ENCODE measurements around the gene PLCH1.
A peak's percentile ranks its signal among the peaks of the same experiment; 100 is the strongest.

PLCH1 gene

DNA sequence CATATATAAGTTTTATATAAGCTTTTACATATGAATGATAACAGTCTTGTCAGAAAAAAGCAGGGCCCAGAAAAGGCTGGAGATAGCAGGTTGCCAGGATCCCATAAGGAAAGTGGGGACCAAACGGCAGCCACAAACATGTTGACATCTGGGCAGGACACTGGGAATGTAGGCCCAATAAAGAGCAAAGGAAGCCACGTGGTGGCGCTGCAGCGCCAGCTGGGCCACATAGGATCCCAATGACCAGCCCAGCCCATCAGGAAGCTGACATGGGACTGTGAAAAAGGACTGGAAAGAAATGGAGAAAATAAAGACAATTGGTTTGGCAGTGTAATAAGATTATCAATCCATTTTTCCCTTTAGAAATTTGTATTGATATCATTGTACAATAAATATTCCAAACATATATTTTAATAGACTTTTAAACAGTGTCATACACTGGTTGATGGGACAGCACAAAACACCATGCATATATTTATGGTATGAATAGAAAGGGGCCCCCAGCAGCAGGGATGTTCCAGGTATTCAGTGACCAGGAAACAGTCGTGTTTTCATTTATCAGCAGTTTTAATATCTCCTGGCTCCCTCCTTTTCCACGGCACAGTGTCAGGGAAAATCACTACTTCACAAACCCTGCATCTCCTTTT, 362.4 kb downstream of the PLCH1 start:
- no peak overlapping the region for H3K27ac ChIP-seq
- peak; percentile 91 for TF ChIP-seq CTCF (conservative IDR thresholded peaks at IDR 0.05)

- TF ChIP-seq CTCF (conservative IDR thresholded peaks at IDR 0.05), result no peak
- H3K27ac ChIP-seq, result no peak overlapping the region
Observed at GRCh38 chr3:155377847-155378246, 367.0 kb downstream of the PLCH1 start.

GRCh38 chr3:155377071-155377470, 367.8 kb downstream of the PLCH1 start:
- no peak overlapping the region for H3K27ac ChIP-seq
- TF ChIP-seq CTCF (conservative IDR thresholded peaks at IDR 0.05), result no peak

- H3K27ac ChIP-seq, result no peak overlapping the region
- no peak for TF ChIP-seq CTCF (conservative IDR thresholded peaks at IDR 0.05)
Observed at GRCh38 chr3:155372281-155372680, 372.6 kb downstream of the PLCH1 start.

- no peak for TF ChIP-seq CTCF (conservative IDR thresholded peaks at IDR 0.05)
- no peak overlapping the region for H3K27ac ChIP-seq
Observed at GRCh38 chr3:155370764-155371503, 373.9 kb downstream of the PLCH1 start.

DNA sequence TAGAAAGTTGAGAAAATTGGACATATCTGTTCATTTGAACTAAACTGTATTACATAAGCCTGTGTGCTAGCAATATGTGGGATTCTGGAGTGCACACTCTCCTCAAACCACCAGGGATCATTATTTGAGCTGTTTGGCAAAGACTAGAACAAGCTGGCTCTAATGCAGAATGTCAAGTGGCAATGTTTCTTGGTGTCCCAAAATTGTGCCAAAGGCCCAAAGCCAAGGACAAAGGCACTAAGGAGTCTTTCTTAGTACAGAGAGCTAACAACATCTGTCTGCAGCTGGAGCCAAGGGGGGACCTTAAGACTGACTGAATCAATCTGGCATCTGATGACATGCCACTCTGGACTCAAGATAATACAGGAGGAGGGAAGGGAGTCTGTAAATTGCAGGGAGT, 374.7 kb downstream of the PLCH1 start:
- TF ChIP-seq CTCF (conservative IDR thresholded peaks at IDR 0.05), result no peak
- no peak overlapping the region for H3K27ac ChIP-seq

- H3K27ac ChIP-seq, result no peak overlapping the region
- no peak for TF ChIP-seq CTCF (conservative IDR thresholded peaks at IDR 0.05)
Observed at GRCh38 chr3:155369735-155370134, 375.1 kb downstream of the PLCH1 start.

All from VCaP (cell line).